DOHH2 (cell line): ENCODE data around the gene VTI1A.

Experiments
- H3F3A ChIP-seq: fragments of 200-600 bp; sonication (generic), shearing (Covaris generic); 2 replicates; pipeline ENCODE4 v1.6.0; 2016; ENCODE audit warnings: antibody characterized with exemption, mild to moderate bottlenecking; ENCODE audit not compliant: control insufficient read depth, insufficient read depth
- H3K27ac ChIP-seq: fragments of 200-600 bp; sonication (generic); 2 replicates; pipeline ENCODE4 v1.5.1; 2014; ENCODE audit warnings: low read depth, mild to moderate bottlenecking, low read length, moderate library complexity
- H3K27me3 ChIP-seq: fragments of 200-600 bp; sonication (generic); 2 replicates; pipeline ENCODE4 v1.6.1; 2014; ENCODE audit warnings: mild to moderate bottlenecking, low read length, mixed read lengths; ENCODE audit not compliant: control insufficient read depth
- H3K36me3 ChIP-seq: fragments of 200-600 bp; sonication (generic); 2 replicates; pipeline ENCODE4 v1.6.1; 2014; ENCODE audit warnings: mild to moderate bottlenecking, low read length, moderate library complexity, mixed read lengths; ENCODE audit not compliant: control insufficient read depth
- H3K4me1 ChIP-seq: fragments of 200-600 bp; sonication (generic); 2 replicates; pipeline ENCODE4 v1.6.1; 2014; ENCODE audit warnings: mild to moderate bottlenecking, low read length, mixed read lengths; ENCODE audit not compliant: control insufficient read depth
- H3K4me2 ChIP-seq: fragments of 200-600 bp; sonication (generic); 2 replicates; pipeline ENCODE4 v1.6.0; 2014; ENCODE audit warnings: mild to moderate bottlenecking, low read length, moderate library complexity
- H3K4me3 ChIP-seq: fragments of 200-600 bp; sonication (generic); 2 replicates; pipeline ENCODE4 v1.5.1; 2014; ENCODE audit warnings: mild to moderate bottlenecking, low read length, mixed read lengths
- H3K79me2 ChIP-seq: fragments of 200-600 bp; sonication (generic); 2 replicates; pipeline ENCODE4 v1.6.1; 2014; ENCODE audit warnings: mild to moderate bottlenecking, low read length, mixed read lengths; ENCODE audit not compliant: control insufficient read depth
- H3K9me2 ChIP-seq: fragments of 200-600 bp; sonication (generic); replicated peaks from 2 replicates; pipeline ENCODE4 v1.6.1; 2014; ENCODE audit warnings: mild to moderate bottlenecking, low read length, mixed read lengths; ENCODE audit not compliant: control insufficient read depth
- H3K9me3 ChIP-seq: fragments of 200-600 bp; sonication (generic); 2 replicates; pipeline ENCODE4 v1.6.1; 2014; ENCODE audit warnings: antibody characterized with exemption, low read length, mixed read lengths; ENCODE audit not compliant: control insufficient read depth, insufficient read depth
- H4K20me1 ChIP-seq: fragments of 200-600 bp; sonication (generic); 2 replicates; pipeline ENCODE4 v1.6.0; 2014; ENCODE audit warnings: low read depth, mild to moderate bottlenecking, antibody characterized with exemption, low read length, moderate library complexity; ENCODE audit not compliant: control insufficient read depth, insufficient read depth
- EZH2phosphoT487 ChIP-seq: fragments of 200-600 bp; sonication (generic); IDR thresholded peaks from 2 replicates; pipeline ENCODE4 v1.6.1; 2017; ENCODE audit warnings: borderline replicate concordance, mild to moderate bottlenecking, antibody characterized with exemption, low read length, moderate library complexity, mixed read lengths
- TF ChIP-seq, protein P1 (sequence below): fragments of 200-600 bp; sonication (generic); IDR thresholded peaks from one replicate; pipeline ENCODE4 v1.5.1; 2014; ENCODE audit warnings: antibody characterized with exemption, mild to moderate bottlenecking, low read depth, low read length; ENCODE audit not compliant: poor library complexity, severe bottlenecking

Gene VTI1A

DNA sequence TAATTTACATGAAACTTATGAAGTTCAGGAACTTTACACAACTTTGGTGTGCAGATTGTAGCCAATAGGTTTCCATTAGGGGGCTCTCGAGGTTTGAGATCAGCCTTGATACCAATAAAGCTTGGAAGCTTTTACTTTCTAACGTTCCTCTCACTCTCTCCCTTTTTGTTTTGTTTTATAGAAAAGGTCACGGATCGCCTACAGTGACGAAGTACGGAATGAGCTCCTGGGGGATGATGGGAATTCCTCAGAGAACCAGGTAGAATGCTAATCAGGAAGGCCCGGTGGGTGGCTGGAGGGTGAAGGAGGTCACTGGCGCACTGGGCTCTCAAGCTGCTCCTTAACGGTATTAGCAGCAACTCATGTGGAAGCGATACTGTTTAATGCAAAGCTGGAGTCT lies 79.9 kb downstream of the VTI1A start:
- H4K20me1 ChIP-seq = no peaks in the 10 kb centered on the region
- no peak overlapping the region for H3K4me2 ChIP-seq
- H3K4me1 ChIP-seq = peaks cover 2% of the 10 kb centered on the region
- TF ChIP-seq, protein P1, sequence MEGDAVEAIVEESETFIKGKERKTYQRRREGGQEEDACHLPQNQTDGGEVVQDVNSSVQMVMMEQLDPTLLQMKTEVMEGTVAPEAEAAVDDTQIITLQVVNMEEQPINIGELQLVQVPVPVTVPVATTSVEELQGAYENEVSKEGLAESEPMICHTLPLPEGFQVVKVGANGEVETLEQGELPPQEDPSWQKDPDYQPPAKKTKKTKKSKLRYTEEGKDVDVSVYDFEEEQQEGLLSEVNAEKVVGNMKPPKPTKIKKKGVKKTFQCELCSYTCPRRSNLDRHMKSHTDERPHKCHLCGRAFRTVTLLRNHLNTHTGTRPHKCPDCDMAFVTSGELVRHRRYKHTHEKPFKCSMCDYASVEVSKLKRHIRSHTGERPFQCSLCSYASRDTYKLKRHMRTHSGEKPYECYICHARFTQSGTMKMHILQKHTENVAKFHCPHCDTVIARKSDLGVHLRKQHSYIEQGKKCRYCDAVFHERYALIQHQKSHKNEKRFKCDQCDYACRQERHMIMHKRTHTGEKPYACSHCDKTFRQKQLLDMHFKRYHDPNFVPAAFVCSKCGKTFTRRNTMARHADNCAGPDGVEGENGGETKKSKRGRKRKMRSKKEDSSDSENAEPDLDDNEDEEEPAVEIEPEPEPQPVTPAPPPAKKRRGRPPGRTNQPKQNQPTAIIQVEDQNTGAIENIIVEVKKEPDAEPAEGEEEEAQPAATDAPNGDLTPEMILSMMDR = no peak
- TF ChIP-seq EZH2phosphoT487 = no peak
- no peaks in the 10 kb centered on the region for H3K36me3 ChIP-seq
- H3K4me3 ChIP-seq = no peak overlapping the region
- no peaks in the 10 kb centered on the region for H3F3A ChIP-seq
- H3K27ac ChIP-seq = no peak overlapping the region
- H3K9me3 ChIP-seq = no peaks in the 10 kb centered on the region
- H3K79me2 ChIP-seq = no peaks in the 10 kb centered on the region
- no peaks in the 10 kb centered on the region for H3K9me2 ChIP-seq
- no peaks in the 10 kb centered on the region for H3K27me3 ChIP-seq

DNA sequence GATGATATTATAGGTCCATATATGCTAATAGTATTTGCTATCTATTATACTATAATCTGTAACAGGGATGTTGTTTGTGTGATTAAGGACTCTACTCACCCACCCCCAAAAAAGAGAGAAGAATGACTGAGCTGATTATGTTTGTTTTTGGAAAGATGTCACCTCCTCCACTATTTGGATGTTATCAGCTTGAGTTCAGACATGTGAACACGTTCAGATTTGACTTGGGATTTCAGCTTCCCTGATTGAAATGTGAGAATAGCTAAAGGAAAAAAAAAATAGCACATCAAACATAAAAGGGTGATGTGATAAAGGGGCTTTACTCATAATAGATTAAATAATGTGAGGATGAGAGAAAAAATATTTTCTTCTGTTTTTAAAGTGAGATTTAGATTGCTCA lies 81.2 kb downstream of the VTI1A start:
- no peaks in the 10 kb centered on the region for H3K79me2 ChIP-seq
- H3F3A ChIP-seq = no peaks in the 10 kb centered on the region
- H3K4me1 ChIP-seq = peaks cover 6% of the 10 kb centered on the region
- no peak overlapping the region for H3K4me2 ChIP-seq
- H3K27ac ChIP-seq = no peak overlapping the region
- H4K20me1 ChIP-seq = no peaks in the 10 kb centered on the region
- H3K9me2 ChIP-seq = no peaks in the 10 kb centered on the region
- TF ChIP-seq, protein P1 = no peak
- TF ChIP-seq EZH2phosphoT487 = no peak
- no peak overlapping the region for H3K4me3 ChIP-seq
- no peaks in the 10 kb centered on the region for H3K9me3 ChIP-seq
- no peaks in the 10 kb centered on the region for H3K36me3 ChIP-seq
- H3K27me3 ChIP-seq = no peaks in the 10 kb centered on the region

- Histone ChIP-seq H3K4me2 (no peak overlapping the region), H3K36me3 (no peaks in the 10 kb centered on the region), H3K9me3 (no peaks in the 10 kb centered on the region), H3K4me1 (peaks cover 6% of the 10 kb centered on the region), H3F3A (no peaks in the 10 kb centered on the region), H3K4me3 (no peak overlapping the region), H3K27ac (no peak overlapping the region), H3K79me2 (no peaks in the 10 kb centered on the region), H3K27me3 (no peaks in the 10 kb centered on the region), H4K20me1 (no peaks in the 10 kb centered on the region), H3K9me2 (no peaks in the 10 kb centered on the region)
- TF ChIP-seq EZH2phosphoT487 = no peak
- TF ChIP-seq, protein P1 = no peak
Observed at GRCh38 chr10:112531421-112531820, 84.4 kb downstream of the VTI1A start.

- H3K4me3 ChIP-seq = no peak overlapping the region
- no peak for TF ChIP-seq EZH2phosphoT487
- TF ChIP-seq, protein P1 = no peak
Observed at GRCh38 chr10:112532189-112532588, 85.2 kb downstream of the VTI1A start.

More at GRCh38 chr10:112532189-112532588, 85.2 kb downstream of the VTI1A start:
- Histone ChIP-seq H4K20me1 (no peaks in the 10 kb centered on the region), H3K27me3 (no peaks in the 10 kb centered on the region), H3K4me2 (no peak overlapping the region), H3K9me3 (no peaks in the 10 kb centered on the region), H3K79me2 (no peaks in the 10 kb centered on the region), H3K36me3 (no peaks in the 10 kb centered on the region), H3K27ac (no peak overlapping the region), H3K9me2 (no peaks in the 10 kb centered on the region), H3F3A (no peaks in the 10 kb centered on the region), H3K4me1 (peaks cover 6% of the 10 kb centered on the region)
